ENCODE data around the gene BCAS1.

BCAS1 gene

GRCh38 chr20:54015496-54015895 lies 54.9 kb downstream of the BCAS1 start:
- Histone ChIP-seq H3K9me2 (replicated peaks; ENCODE audit: insufficient read depth, low read length) (no peaks in the 10 kb centered on the region), H3K36me3 (replicated peaks; ENCODE audit: insufficient read depth, low read length) (no peaks in the 10 kb centered on the region), H3K27me3 (replicated peaks; ENCODE audit: insufficient read depth, low read length) (no peaks in the 10 kb centered on the region), H3K9ac (ENCODE audit: low read length) (no peak overlapping the region), H3F3A (ENCODE audit: insufficient read depth, low read length) (peaks cover 11% of the 10 kb centered on the region), H3K4me3 (ENCODE audit: low read length) (no peak overlapping the region), H3K9me3 (replicated peaks; ENCODE audit: insufficient read depth, low read length) (no peaks in the 10 kb centered on the region), H3K4me2 (ENCODE audit: low read depth, low read length) (no peak overlapping the region), H3K27ac (ENCODE audit: low read length) (no peak overlapping the region), H2AFZ (ENCODE audit: low read length) (no peak overlapping the region), H3K4me1 (ENCODE audit: low read length) (peaks cover 22% of the 10 kb centered on the region), H3K79me2 (ENCODE audit: low read length) (no peaks in the 10 kb centered on the region), H4K20me1 (ENCODE audit: insufficient read depth, low read length) (no peaks in the 10 kb centered on the region)
- TF ChIP-seq EZH2 (optimal IDR thresholded peaks at IDR 0.05; ENCODE audit: low read depth, low read length), result no peak
- TF ChIP-seq EZH2phosphoT487 (IDR thresholded peaks at IDR 0.05; ENCODE audit: low read length), result no peak
- no peak for TF ChIP-seq CTCF (IDR thresholded peaks at IDR 0.05; ENCODE audit: low read length)
- no peak for DNase-seq

GRCh38 chr20:54014293-54014926 lies 56.0 kb downstream of the BCAS1 start:
- H3K79me2 ChIP-seq (ENCODE audit: low read length), result no peaks in the 10 kb centered on the region
- H3K9ac ChIP-seq (ENCODE audit: low read length), result no peak overlapping the region
- no peak overlapping the region for H3K4me3 ChIP-seq (ENCODE audit: low read length)
- no peak overlapping the region for H3K27ac ChIP-seq (ENCODE audit: low read length)
- no peak overlapping the region for H3K4me2 ChIP-seq (ENCODE audit: low read depth, low read length)
- no peak for TF ChIP-seq EZH2 (optimal IDR thresholded peaks at IDR 0.05; ENCODE audit: low read depth, low read length)
- no peak for TF ChIP-seq CTCF (IDR thresholded peaks at IDR 0.05; ENCODE audit: low read length)
- TF ChIP-seq EZH2phosphoT487 (IDR thresholded peaks at IDR 0.05; ENCODE audit: low read length), result no peak
- no peaks in the 10 kb centered on the region for H3K9me2 ChIP-seq (replicated peaks; ENCODE audit: insufficient read depth, low read length)
- no peaks in the 10 kb centered on the region for H3K27me3 ChIP-seq (replicated peaks; ENCODE audit: insufficient read depth, low read length)
- peaks cover 11% of the 10 kb centered on the region for H3F3A ChIP-seq (ENCODE audit: insufficient read depth, low read length)
- H4K20me1 ChIP-seq (ENCODE audit: insufficient read depth, low read length), result no peaks in the 10 kb centered on the region
- H3K4me1 ChIP-seq (ENCODE audit: low read length), result peaks cover 22% of the 10 kb centered on the region
- no peaks in the 10 kb centered on the region for H3K9me3 ChIP-seq (replicated peaks; ENCODE audit: insufficient read depth, low read length)
- H2AFZ ChIP-seq (ENCODE audit: low read length), result no peak overlapping the region
- DNase-seq, result no peak
- H3K36me3 ChIP-seq (replicated peaks; ENCODE audit: insufficient read depth, low read length), result no peaks in the 10 kb centered on the region

GRCh38 chr20:54013471-54013870 lies 56.9 kb downstream of the BCAS1 start:
- Histone ChIP-seq H3K27ac (ENCODE audit: low read length) (no peak overlapping the region), H3K4me2 (ENCODE audit: low read depth, low read length) (no peak overlapping the region), H3K36me3 (replicated peaks; ENCODE audit: insufficient read depth, low read length) (no peaks in the 10 kb centered on the region), H2AFZ (ENCODE audit: low read length) (no peak overlapping the region), H3K4me3 (ENCODE audit: low read length) (no peak overlapping the region), H3K9me2 (replicated peaks; ENCODE audit: insufficient read depth, low read length) (no peaks in the 10 kb centered on the region), H3K79me2 (ENCODE audit: low read length) (no peaks in the 10 kb centered on the region), H3K9me3 (replicated peaks; ENCODE audit: insufficient read depth, low read length) (no peaks in the 10 kb centered on the region), H3K27me3 (replicated peaks; ENCODE audit: insufficient read depth, low read length) (no peaks in the 10 kb centered on the region), H3K4me1 (ENCODE audit: low read length) (peaks cover 22% of the 10 kb centered on the region), H4K20me1 (ENCODE audit: insufficient read depth, low read length) (no peaks in the 10 kb centered on the region), H3F3A (ENCODE audit: insufficient read depth, low read length) (peaks cover 8% of the 10 kb centered on the region), H3K9ac (ENCODE audit: low read length) (no peak overlapping the region)
- no peak for DNase-seq
- no peak for TF ChIP-seq EZH2 (optimal IDR thresholded peaks at IDR 0.05; ENCODE audit: low read depth, low read length)
- TF ChIP-seq EZH2phosphoT487 (IDR thresholded peaks at IDR 0.05; ENCODE audit: low read length), result no peak
- TF ChIP-seq CTCF (IDR thresholded peaks at IDR 0.05; ENCODE audit: low read length), result no peak
